ENCODE measurements around the gene NRXN3. TPM values are rescaled to one million over a fixed set of nuclear protein-coding genes. Genes with fewer than 3 reads are reported as not detected.

Gene NRXN3
- total RNA-seq, 1 donor from 2014 or later, result 11.4 TPM

DNA sequence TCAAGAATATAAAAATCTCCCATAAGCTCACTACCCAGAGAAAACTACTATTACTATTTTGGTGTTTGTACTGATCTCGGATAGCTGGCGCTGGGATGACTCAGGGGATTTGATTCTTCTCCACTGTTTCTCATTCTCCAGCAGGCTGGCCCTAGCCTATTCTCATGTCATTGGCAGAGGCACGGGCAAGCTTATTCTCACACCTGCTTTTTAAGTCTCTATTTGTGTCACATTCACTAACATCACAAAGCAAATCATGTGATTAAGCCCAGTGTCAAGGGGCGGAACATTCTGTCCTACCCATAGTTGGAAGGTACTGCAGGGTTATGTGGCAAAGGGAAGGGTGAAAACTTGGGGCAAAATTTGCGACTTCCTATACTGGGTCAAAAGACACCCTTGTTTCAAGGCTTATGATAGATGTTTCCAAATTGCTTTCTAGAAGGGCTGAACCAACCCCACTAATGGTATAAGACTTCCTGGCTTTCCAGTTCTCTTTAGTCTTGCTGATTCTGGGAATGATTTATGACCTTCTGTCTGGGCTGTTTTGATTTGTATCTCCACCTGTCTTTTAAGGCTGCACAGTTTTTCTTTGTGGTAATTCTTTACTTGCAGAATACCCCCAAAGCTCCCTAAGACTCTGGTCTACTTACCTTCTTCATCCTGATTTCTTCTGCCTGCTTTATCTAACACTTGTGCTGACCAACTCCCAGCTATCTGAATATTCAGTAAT, 406.4 kb downstream of the NRXN3 start:
- Mint-ChIP-seq H3K27ac (no peak overlapping the region), H3K4me3 (no peak overlapping the region), H3K9me3 (peaks cover 28% of the 10 kb centered on the region), H3K36me3 (peaks cover 2% of the 10 kb centered on the region), H3K27me3 (ENCODE audit: low read depth) (peaks cover 4% of the 10 kb centered on the region), H3K4me1 (no peaks in the 10 kb centered on the region)
- TF ChIP-seq, protein P1, sequence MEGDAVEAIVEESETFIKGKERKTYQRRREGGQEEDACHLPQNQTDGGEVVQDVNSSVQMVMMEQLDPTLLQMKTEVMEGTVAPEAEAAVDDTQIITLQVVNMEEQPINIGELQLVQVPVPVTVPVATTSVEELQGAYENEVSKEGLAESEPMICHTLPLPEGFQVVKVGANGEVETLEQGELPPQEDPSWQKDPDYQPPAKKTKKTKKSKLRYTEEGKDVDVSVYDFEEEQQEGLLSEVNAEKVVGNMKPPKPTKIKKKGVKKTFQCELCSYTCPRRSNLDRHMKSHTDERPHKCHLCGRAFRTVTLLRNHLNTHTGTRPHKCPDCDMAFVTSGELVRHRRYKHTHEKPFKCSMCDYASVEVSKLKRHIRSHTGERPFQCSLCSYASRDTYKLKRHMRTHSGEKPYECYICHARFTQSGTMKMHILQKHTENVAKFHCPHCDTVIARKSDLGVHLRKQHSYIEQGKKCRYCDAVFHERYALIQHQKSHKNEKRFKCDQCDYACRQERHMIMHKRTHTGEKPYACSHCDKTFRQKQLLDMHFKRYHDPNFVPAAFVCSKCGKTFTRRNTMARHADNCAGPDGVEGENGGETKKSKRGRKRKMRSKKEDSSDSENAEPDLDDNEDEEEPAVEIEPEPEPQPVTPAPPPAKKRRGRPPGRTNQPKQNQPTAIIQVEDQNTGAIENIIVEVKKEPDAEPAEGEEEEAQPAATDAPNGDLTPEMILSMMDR (IDR thresholded peaks at IDR 0.05; ENCODE audit: unreplicated experiment), result no peak
- DNase-seq (ENCODE audit: low spot score in 2 of 2, unreplicated experiment in 2 of 2), result no peak

DNA sequence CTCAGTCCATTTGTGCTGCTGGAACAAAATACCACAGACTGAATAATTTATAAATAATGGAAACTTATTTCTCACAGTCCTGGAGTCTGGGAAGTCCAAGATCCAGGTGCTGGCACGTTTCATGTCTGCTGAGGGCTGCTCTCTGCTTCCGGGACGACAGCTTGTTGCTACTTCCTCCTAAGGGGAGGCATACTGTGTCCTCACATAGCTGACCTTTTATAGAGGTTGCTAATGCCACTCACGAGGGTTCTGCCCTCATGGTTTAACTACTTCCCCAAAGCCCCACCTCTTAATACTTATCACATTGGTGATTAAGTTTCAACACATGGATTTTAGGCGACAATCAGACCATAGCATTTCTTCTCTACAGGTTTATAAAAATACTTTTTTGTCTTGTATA, 411.1 kb downstream of the NRXN3 start:
- TF ChIP-seq, protein P1 (IDR thresholded peaks at IDR 0.05; ENCODE audit: unreplicated experiment), result no peak
- Mint-ChIP-seq H3K9me3 (no peaks in the 10 kb centered on the region), H3K4me3 (no peak overlapping the region), H3K27ac (no peak overlapping the region), H3K4me1 (no peaks in the 10 kb centered on the region), H3K36me3 (no peaks in the 10 kb centered on the region), H3K27me3 (ENCODE audit: low read depth) (peaks cover 24% of the 10 kb centered on the region)
- no peak for DNase-seq (ENCODE audit: low spot score in 2 of 2, unreplicated experiment in 2 of 2)

DNA sequence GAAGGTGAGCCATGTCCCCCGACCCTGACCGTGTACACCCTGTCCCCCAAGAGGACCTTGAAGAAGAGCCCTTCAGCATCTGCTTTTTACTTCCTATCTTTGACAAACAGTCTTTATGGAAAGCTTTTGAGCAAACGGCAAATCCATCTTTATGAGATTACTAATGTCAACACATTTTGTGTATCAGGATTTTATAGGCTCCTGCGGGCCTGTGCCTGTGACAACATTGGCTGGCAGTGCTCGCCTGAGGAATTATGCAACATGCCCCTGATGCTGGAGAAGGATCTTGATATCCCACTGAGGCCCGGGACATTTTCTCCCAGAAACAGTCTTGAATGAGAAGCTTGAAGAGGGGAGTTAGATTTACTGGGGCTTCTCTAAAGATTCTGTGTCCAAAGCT, 416.5 kb downstream of the NRXN3 start:
- Mint-ChIP-seq H3K27me3 (ENCODE audit: low read depth) (peaks cover 34% of the 10 kb centered on the region), H3K36me3 (no peaks in the 10 kb centered on the region)

DNA sequence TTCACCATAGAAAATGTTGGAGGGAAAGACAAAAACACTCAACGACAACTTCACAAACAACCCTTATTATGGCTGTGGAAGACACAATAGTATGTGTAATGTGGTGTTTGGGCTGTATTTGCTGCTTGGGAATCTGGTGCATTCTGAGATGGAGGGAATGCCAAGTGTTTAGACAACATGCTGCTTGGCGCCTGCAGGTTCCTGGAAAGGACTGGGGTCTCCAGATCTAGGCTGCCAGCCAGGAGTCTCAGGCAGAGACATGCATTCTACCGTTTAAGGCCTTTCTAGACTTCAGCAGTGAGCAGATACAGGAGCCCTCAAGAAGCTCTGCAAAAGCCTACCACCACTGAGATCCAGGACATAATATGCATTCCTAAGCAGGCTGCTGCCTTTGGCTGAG, 418.7 kb downstream of the NRXN3 start:
- Mint-ChIP-seq H3K9me3 (no peaks in the 10 kb centered on the region), H3K36me3 (no peaks in the 10 kb centered on the region), H3K4me1 (no peaks in the 10 kb centered on the region), H3K27ac (no peak overlapping the region), H3K4me3 (no peak overlapping the region), H3K27me3 (ENCODE audit: low read depth) (peaks cover 32% of the 10 kb centered on the region)
- DNase-seq (ENCODE audit: low spot score in 2 of 2, unreplicated experiment in 2 of 2), result no peak
- TF ChIP-seq, protein P1 (IDR thresholded peaks at IDR 0.05; ENCODE audit: unreplicated experiment), result no peak

More for the DNA sequence above, 416.5 kb downstream of the NRXN3 start:
- TF ChIP-seq, protein P1 (IDR thresholded peaks at IDR 0.05; ENCODE audit: unreplicated experiment), result no peak
- H3K4me3 Mint-ChIP-seq, result no peak overlapping the region
- no peak overlapping the region for H3K27ac Mint-ChIP-seq
- H3K4me1 Mint-ChIP-seq, result no peaks in the 10 kb centered on the region
- no peaks in the 10 kb centered on the region for H3K9me3 Mint-ChIP-seq
- no peak for DNase-seq (ENCODE audit: low spot score in 2 of 2, unreplicated experiment in 2 of 2)

DNA sequence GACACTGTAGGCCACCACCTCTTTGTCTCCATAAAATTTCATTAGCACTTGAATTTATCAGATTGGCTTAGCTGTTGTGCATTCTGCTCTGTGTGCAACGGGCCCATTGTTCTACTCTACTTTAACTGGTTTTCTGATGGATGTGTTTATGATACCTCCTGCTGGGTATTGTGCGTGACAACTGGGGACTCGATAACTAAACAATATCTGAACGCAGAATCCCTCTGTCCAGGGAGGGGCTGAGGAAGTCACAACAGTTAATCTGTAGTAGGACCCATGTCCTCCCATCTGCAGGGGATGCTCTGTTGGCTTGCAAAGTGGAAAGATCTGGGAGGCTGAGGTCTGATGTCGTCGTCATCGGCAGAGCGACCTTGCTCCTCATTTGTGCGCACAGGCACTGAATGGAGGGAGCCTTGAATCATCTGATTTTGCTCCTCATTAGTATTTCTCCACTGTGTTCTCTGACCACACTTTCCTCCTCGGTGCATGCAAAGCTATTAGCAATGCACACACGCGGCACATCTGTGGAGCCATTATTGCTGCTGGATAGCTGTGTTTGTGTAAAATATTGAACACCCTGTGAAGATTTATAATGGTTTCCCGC, 422.5 kb downstream of the NRXN3 start:
- Mint-ChIP-seq H3K27ac (no peak overlapping the region), H3K27me3 (ENCODE audit: low read depth) (peaks cover 16% of the 10 kb centered on the region), H3K4me3 (no peak overlapping the region), H3K9me3 (no peaks in the 10 kb centered on the region), H3K36me3 (no peaks in the 10 kb centered on the region), H3K4me1 (no peaks in the 10 kb centered on the region)
- TF ChIP-seq, protein P1 (IDR thresholded peaks at IDR 0.05; ENCODE audit: unreplicated experiment), result no peak
- DNase-seq (ENCODE audit: low spot score in 2 of 2, unreplicated experiment in 2 of 2), result no peak

Data from mesothelial cell of epicardium (in vitro differentiated cells).